Measurements from ENCODE around the gene CRISPLD2. TPM values are rescaled to one million over a fixed set of nuclear protein-coding genes. Genes with fewer than 3 reads are reported as not detected.

The CRISPLD2 gene
- total RNA-seq, 1 experiment from 2014 or later, result 9.4 TPM

DNA sequence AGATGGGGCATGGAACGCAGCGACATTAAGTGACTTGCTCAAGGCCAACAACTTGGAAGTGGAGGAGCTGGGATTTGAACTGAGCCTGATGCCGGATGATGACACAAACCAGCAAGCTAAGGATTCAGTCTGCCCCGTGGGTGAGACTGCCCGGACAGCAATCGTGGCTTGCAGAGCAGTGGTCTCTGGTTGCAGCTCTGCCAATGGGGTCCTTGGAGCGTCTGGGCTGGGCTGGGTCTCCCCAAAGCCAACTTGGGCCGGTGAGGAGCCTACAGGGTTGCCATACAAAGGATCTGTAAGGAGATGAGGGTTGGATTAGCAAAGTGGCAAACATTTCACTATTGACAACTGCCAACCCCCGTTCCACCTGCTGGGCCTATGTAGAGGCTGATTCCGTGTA is 2.6 kb upstream of the CRISPLD2 start:
- DNase-seq (ENCODE audit: low spot score), result no peak
- ChIA-PET CTCF (no interaction called here), POLR2A (no interaction called here)
- no peak overlapping the region for H3K27ac Mint-ChIP-seq
- no peak overlapping the region for H3K4me3 Mint-ChIP-seq
- TF ChIP-seq FOXJ3 (CRISPR knock-in tag; IDR thresholded peaks at IDR 0.05; ENCODE audit: borderline replicate concordance) (no peak), STAT6 (CRISPR knock-in tag; conservative IDR thresholded peaks at IDR 0.05; ENCODE audit: low read depth) (no peak), ARID4B (CRISPR knock-in tag; IDR thresholded peaks at IDR 0.05; ENCODE audit: borderline replicate concordance) (no peak), FOXP1 (CRISPR knock-in tag; IDR thresholded peaks at IDR 0.05; ENCODE audit: borderline replicate concordance) (no peak), ZNF396 (CRISPR knock-in tag; IDR thresholded peaks at IDR 0.05; ENCODE audit: borderline replicate concordance) (no peak), SMAD4 (CRISPR knock-in tag; IDR thresholded peaks at IDR 0.05) (no peak), AR (CRISPR knock-in tag; IDR thresholded peaks at IDR 0.05) (no peak), ZNF423 (CRISPR knock-in tag; IDR thresholded peaks at IDR 0.05) (no peak), TEAD4 (CRISPR knock-in tag; IDR thresholded peaks at IDR 0.05) (no peak), GTF2I (CRISPR knock-in tag; conservative IDR thresholded peaks at IDR 0.05) (no peak)
- H3K36me3 Mint-ChIP-seq, result no peaks in the 10 kb centered on the region
- ATAC-seq, result no peak
- H3K4me1 Mint-ChIP-seq, result peaks cover 14% of the 10 kb centered on the region
- H3K9me3 Mint-ChIP-seq, result peaks cover 9% of the 10 kb centered on the region
- H3K27me3 Mint-ChIP-seq (ENCODE audit: low read depth), result peaks cover 52% of the 10 kb centered on the region

DNA sequence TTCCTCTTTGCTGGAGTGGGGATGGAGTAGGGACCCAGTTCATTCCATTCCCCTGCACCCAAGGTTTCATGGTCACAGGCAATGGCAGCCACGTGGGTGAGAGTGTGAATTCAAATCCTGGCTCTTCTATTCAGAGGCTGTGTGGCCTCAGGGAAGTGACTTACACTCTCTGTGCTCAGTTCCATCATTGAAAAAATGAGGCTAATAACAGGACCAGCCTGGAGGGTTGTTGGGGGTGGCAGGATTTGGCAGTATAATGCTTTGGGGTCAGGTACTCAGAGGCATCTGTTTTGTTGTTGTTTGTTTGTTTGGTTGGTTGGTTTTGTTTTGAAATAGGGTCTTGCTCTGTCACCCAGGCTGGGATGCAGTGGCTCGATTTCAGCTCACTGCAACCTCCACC is 2.2 kb upstream of the CRISPLD2 start:
- no peak overlapping the region for H3K4me3 Mint-ChIP-seq
- POLR2A ChIA-PET, result no interaction called here
- ATAC-seq (no peak), DNase-seq (ENCODE audit: low spot score) (no peak)
- no peak overlapping the region for H3K27ac Mint-ChIP-seq
- H3K27me3 Mint-ChIP-seq (ENCODE audit: low read depth), result peaks cover 56% of the 10 kb centered on the region
- H3K9me3 Mint-ChIP-seq, result peaks cover 9% of the 10 kb centered on the region
- CTCF ChIA-PET, result no interaction called here
- no peaks in the 10 kb centered on the region for H3K36me3 Mint-ChIP-seq
- TF ChIP-seq MAX (CRISPR knock-in tag; IDR thresholded peaks at IDR 0.05) (no peak), ESRRA (CRISPR knock-in tag; IDR thresholded peaks at IDR 0.05; ENCODE audit: borderline replicate concordance) (no peak), ZNF232 (CRISPR knock-in tag; IDR thresholded peaks at IDR 0.05) (no peak)
- peaks cover 14% of the 10 kb centered on the region for H3K4me1 Mint-ChIP-seq

Data from WTC11 (cell line).